Measurements from ENCODE around the gene COL6A2.
"Not testable (repeated sequence)": the region's sequence is repeated elsewhere in the genome, so short reads cannot be mapped to it uniquely, and the experiment has no call there.

Gene COL6A2

DNA sequence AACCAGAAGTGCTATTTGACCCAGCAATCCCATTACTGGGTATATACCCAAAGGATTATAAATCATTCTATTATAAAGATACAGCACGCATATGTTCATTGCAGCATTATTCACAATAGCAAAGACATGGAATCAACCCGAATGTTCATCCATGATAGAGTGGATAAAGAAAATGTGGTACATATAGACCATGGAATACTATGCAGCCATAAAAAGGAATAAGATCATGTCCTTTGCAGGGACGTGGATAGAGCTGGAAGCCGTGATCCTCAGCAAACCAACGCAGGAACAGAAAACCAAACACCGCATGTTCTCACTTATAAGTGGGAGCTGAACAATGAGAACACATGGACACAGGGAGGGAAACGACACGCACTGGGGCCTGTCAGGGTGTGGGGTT lies 21.2 kb upstream of the COL6A2 start:
- DNase-seq; in situ Hi-C loops (cut with MboI; ENCODE audit: low pct_unique_long_range_greater_than_20kb, low sequenced_read_pairs): not testable (repeated sequence)

DNA sequence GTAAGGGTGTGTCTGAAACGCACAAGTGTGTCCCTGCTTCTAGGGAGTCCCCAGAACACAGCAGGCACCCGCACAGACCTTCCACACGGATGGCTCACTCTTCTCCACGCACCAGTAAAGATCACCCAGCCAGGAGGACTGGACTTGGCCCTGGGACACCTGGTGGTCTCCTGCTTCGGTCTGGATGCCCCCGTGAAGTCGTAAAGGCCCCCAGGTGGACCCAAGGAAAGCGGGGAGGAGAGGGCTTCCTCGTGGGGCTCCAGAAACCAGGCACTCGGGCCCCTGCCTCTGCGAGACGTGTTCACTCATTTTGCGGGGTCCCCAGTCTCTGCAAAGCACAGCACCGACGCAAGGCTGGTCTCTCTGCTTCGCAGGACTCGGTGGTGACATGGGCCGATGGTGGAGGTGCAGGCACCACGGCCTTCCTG lies 20.2 kb upstream of the COL6A2 start:
- DNase-seq, result no peak
- in situ Hi-C loops (cut with MboI; ENCODE audit: low pct_unique_long_range_greater_than_20kb, low sequenced_read_pairs), result no loop called here

DNA sequence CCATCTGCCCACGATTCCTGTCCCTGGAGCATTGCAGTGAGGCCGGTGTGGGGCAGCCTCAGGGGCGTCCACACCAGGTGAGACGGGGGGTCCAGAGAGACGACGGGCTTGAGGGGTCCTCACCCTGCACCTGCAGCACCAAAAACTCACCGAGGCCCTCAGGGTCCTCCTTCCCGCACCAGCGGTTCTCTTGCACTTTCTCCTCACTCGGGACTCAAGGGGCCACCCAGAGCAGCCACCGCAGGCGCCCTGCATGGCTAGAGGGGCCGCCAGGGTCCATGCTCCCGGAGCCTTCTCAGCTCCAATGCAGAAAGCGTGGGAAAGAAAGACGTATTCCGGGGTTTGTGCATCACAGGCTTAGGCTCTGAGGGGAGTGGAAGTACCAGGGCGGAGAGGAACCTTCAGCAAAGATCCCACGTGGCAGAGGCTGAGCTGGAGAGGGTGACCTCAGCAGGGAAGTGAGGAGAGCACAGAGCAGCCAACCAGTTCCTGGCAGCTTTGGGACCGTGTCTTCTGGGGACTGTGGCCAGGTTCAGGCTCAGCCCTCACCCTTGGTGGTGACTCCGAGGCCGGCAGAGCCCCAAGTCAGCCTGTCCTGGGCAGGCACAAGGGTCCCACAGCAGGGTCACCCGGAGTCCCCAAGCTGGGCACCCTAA lies 19.5 kb upstream of the COL6A2 start:
- in situ Hi-C loops (cut with MboI; ENCODE audit: low pct_unique_long_range_greater_than_20kb, low sequenced_read_pairs), result no loop called here
- DNase-seq, result no peak

DNA sequence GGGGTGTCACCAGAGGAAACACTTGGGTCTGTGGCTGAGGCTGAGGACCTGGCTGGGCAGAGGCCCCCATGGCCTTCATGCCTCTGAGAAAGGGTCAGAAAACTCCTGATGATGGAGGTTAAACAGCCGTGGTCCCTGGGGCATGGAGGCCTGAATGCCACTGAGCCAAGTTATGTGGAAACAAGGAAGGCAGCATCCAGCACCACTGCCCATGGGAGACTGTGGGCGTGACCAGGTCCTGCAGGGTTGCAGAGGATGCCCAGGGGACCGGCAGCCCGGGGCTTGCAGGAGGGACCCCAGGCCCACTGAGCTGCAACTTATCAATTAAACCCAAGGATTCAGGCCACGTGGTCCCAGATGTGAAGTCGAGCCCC lies 18.9 kb upstream of the COL6A2 start:
- in situ Hi-C loops (cut with MboI; ENCODE audit: low pct_unique_long_range_greater_than_20kb, low sequenced_read_pairs), result no loop called here
- DNase-seq, result no peak

DNA sequence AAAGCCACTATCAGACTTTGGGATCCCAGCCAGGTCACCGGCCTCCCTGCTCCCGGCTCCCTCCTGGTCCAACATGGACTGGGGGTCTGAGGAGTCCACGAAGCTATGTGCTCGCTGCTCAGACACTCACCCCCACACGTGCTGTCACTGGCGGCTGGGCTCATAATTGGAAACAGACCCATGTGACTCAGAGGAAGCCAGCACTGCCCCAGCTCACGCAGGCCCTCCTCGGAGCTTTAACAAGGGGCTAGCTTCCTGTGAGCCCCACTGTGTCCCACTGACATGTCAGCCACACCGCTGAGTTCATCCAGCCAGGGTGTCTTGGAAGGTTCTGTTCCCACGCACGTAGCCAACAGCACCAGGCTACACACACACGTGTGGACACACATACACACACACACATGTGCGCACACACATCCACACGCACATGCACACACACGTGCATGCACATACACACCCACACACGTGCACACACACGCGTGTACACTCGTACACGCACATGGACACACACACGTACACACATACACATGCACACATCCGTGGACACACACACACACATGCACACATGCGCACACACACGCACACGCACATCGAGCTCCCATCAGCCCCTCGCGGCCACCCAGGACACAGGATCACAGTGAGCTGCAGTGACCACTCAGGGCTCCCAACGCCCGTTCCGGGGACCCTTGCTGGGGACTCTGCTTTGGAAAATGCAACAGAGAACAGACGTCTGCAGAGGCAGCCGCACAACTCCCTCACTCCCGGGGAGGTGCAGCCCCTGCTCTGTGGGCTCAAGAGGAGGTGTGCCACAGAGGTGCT lies 18.4 kb upstream of the COL6A2 start:
- in situ Hi-C loops (cut with MboI; ENCODE audit: low pct_unique_long_range_greater_than_20kb, low sequenced_read_pairs), result no loop called here
- DNase-seq, result no peak

DNA sequence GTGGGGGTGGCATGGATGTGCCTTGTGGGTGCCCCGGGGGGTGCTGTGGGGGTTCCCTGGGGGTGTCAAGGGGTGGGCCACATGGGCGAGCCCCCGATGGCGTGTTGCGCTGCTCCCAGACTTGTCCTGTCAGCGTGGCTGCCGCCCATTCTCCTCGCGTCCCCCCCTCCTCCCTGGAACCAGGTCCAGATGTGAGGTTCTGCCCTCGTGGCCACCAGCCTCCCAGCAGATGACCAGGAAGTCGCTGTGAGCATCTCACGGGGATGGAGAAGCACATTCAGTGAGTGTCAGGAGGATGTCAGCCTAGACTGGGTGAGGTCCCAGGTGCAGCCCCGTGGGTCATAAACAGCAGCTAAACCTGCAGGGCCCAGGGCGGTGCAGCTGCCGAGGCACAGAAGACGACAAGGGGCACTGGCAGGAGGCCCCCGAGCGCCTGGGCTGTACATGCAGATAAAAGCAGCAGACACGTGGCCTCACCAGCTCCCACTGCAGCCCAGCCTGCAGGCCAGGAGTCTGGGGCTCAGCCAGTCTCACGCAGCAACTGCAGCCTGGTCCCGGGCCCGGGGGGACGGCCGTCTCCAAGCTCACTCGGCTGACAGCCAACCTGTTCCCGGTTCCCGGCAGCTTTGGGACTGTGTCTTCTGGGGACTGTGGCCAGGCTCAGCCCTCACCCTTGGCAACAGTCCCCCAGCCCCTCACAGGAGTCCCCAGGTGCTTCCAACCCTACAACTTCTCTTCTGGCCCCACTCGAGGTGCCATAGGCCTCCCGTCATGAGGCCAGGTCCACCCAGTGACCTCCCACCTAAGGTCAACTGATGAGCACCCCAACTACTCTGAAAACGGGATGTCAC lies 17.5 kb upstream of the COL6A2 start:
- DNase-seq, result no peak
- in situ Hi-C loops (cut with MboI; ENCODE audit: low pct_unique_long_range_greater_than_20kb, low sequenced_read_pairs), result no loop called here

DNA sequence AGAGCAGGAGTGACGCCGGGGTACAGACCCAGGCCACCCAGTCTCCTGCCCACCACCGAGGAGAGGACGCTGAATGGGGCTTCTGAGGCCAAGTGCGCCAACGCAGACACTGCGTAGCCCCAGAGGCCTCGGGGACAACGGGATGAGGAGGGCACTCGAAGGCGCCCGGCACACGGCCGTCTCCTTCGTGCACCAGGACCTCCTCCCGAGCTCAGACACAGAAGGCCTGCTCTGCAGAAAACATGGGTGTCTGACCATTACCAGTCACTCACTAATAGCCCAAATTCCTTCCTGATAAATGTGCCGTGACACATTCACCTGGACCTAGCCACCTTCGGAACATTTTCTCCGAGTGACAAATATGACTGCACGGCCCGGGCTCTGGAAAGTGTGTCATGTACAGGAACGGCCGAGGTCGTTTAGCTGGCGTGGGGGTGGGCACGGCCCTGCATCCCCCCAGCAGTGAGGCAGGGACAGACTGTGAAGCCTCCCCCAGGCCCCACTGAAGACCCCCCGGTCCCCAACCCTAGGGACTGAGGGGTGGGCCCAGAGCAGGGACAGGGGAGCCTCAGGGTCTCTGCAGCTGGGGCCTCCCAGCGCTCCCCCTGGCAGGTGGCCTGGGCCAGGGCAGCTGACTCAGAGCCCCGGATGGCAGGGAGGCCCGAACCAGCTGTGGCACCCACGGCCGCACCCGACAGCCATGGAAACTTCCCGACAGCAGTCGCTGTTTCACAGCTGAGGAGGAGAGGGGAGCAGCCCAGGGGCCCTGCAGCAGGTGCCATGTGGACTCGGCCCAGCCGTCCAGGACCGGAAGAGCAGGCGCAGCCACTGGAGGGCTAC lies 16.7 kb upstream of the COL6A2 start:
- no peak for DNase-seq
- in situ Hi-C loops (cut with MboI; ENCODE audit: low pct_unique_long_range_greater_than_20kb, low sequenced_read_pairs), result no loop called here

DNA sequence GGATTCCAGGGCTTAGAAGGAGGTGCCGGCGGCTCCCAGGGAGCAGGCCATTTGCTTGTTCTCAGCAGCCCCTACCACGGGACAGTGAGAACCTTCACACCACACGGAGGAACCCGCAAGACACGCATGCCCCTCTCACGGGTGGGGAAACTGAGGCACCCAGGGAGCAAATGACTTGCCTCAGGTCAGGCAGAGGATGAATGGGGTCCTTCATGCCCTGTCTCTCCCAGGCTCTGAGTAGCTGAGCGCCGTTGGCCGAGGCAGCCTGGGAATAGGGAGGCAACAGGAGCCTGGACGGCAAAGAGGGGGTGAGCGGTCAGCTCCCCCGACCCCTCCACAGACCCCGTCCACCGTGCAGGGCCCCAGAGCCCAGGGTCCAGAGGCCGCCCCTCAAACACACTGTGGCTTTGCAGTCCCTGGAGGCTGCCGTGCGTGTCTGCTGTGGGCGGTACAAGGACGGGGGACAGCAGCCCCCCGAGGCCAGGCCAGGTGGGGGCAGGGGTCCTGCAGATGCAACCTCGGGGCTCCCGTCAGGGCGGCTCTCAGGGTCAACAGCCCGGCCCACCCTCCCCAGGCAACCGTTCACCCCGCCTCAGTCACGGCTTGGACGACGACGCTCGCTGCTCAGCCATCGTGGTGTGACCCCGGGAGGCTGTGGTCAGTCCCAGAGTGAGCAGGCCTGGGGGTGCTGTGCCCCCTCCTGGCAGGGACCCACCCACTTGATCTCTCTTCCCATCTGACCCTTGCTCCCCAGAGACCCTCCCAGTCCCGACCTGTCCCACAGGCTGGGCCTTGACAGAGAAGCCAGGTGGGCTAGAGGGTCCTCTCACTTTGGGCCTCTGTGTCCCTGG lies 15.8 kb upstream of the COL6A2 start:
- in situ Hi-C loops (cut with MboI; ENCODE audit: low pct_unique_long_range_greater_than_20kb, low sequenced_read_pairs), result no loop called here

DNA sequence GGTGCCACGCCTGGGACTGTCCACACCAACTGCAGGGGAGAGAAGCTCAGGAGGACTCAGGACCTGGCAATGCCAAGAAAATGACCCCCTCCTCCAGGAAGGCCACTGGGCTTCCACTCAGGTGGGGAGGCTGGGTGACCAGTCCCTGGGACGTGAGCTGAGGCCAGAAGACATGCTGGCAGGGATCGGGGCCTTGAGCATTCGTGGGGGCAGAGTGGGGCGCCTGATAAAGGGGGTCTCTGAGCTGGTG lies 15.3 kb upstream of the COL6A2 start:
- in situ Hi-C loops (cut with MboI; ENCODE audit: low pct_unique_long_range_greater_than_20kb, low sequenced_read_pairs), result no loop called here
- no peak for DNase-seq

More for the DNA sequence above, 15.8 kb upstream of the COL6A2 start:
- no peak for DNase-seq

DNA sequence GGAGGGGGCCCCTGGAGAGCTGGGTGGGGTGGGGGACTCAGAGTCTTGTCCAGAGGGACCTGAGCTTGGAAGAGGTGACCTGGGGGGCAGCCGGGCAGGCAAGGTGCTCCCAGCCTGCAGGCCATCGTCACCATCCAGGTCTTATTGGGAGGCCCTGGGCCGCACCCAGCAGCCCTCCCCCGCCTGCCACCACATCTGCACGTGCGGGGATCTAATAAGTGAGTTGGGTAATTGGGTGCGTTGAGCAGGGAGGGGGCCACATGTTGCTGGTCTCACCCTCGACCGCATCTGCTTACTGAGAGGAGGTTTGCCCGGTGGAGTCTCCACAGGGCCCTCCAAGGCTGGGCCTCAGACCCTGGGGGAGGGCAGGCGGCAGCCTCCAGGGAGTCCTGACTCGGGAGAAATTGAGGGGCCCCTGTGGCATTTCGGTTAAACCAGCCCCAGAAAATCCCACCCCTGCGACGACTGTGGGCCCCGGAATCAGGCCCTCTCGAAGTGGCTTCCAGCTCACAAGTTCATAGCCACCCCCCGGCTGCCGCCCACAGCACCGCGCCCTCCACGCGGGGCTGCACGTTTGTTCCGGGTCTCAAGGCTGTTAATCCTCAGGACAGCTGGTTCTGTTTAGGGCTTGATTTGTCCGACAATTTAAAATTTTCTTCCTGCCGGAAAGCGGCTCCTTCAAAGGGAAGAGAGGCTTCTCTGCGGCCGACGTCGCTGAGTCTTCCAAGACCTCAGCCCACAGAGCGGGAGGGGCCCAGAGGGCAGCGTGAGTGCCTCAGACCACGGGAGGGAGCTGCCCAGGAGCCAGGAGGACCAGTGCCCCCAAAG lies 14.7 kb upstream of the COL6A2 start:
- no peak for DNase-seq
- in situ Hi-C loops (cut with MboI; ENCODE audit: low pct_unique_long_range_greater_than_20kb, low sequenced_read_pairs), result no loop called here

DNA sequence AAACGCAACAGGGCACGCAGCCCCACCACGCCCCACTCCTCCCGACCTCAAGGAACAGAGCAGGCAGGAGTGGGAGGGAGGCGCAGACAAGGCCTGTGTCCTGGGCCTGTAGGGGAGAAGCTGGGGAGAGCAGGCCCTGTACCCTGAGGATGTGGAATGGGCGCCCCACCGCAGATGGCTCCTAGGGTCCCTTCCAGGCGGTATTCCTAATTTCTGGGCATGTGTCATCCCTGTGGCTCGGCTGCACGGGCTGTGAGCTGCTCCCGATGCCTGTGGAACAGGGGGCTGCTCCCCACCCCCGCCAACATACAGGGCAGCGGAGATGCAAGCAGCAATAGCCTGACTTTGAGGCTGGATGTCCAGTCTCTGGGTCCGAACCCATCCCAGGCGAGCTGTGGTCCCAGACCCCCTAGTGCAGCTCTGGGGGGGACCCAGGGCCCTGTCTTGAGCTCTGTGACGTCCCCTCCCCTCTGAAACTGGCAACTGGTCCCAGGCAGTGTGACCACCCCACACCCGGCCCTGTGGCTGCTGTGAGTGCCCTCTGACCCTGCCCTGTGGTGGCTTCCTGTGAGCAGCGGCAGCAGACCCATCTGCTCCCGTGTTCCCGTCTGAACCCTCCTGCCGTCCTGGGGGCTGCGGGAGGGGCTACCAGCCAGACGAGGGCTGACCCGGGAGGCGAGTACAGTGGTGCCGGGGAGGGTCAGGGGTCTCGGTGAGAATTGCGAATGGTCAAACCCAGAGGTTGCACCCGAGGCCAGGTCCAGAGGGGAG lies 13.9 kb upstream of the COL6A2 start:
- DNase-seq, result no peak
- in situ Hi-C loops (cut with MboI; ENCODE audit: low pct_unique_long_range_greater_than_20kb, low sequenced_read_pairs), result no loop called here

DNA sequence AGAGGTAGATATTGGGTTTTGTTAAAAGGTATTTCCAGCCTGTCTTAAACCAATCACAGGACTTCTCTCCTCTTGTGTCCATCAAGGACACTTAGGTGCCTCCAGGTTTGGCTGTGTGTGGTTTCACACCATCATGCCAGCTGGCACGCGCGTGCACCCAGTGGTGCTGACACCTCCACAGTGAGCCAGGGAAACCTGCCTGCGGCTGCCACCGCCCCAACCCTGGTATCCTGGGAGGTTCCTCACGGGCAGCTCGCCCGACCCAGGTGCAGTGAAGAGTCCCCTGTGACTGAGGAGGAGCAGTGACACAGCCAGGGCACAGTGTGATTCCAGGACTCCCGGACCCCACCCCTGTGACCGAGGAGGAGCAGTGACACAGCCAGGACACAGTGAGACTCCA lies 13.2 kb upstream of the COL6A2 start:
- in situ Hi-C loops (cut with MboI; ENCODE audit: low pct_unique_long_range_greater_than_20kb, low sequenced_read_pairs), result no loop called here
- DNase-seq, result no peak

DNA sequence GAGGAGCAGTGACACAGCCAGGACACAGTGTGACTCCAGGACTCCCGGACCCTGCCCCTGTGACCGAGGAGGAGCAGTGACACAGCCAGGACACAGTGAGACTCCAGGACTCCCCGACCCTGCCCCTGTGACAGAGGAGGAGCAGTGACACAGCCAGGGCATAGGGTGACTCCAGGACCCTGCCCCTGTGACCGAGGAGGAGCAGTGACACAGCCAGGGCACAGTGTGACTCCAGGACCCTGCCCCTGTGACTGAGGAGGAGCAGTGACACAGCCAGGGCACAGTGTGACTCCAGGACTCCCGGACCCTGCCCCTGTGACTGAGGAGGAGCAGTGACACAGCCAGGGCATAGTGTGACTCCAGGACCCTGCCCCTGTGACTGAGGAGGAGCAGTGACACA lies 12.7 kb upstream of the COL6A2 start:
- in situ Hi-C loops (cut with MboI; ENCODE audit: low pct_unique_long_range_greater_than_20kb, low sequenced_read_pairs); DNase-seq: not testable (repeated sequence)

DNA sequence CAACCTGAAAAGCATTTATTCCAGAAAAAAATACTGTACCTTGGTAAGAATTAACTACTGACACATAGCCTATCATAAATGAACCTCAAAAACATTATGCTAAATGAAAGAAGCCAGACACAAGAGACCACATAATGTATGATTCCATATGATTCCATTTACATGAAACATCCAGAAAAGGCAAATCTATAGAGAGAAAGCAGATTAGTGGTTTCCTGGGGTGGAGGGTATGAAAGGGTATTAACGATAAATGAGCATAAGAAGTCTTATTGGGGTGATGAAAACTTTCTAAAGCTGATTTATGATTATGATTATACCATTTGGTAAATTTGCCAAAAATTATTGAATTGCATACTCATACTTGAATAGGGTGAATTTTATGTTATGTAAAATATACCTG lies 10.3 kb upstream of the COL6A2 start:
- no peak for DNase-seq
- in situ Hi-C loops (cut with MboI; ENCODE audit: low pct_unique_long_range_greater_than_20kb, low sequenced_read_pairs), result no loop called here

DNA sequence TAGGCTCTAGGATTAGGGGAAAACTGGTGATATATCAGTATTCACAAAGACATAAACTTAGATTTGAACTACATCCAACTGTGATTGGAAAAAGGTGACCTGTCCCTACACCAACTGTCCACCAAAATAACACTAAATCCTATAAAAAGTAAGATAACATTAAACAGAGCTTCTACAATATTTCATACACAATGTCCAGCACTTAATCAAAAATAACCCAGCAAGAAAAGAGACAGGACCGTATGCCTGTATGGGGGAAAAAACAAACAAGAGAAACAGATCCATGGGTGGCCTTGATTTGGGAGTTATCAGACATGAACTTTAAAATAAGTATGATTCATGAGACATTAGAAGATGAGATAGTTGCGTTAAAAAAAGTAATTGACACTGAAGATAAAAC lies 9.7 kb upstream of the COL6A2 start:
- no peak for DNase-seq
- in situ Hi-C loops (cut with MboI; ENCODE audit: low pct_unique_long_range_greater_than_20kb, low sequenced_read_pairs), result no loop called here

DNA sequence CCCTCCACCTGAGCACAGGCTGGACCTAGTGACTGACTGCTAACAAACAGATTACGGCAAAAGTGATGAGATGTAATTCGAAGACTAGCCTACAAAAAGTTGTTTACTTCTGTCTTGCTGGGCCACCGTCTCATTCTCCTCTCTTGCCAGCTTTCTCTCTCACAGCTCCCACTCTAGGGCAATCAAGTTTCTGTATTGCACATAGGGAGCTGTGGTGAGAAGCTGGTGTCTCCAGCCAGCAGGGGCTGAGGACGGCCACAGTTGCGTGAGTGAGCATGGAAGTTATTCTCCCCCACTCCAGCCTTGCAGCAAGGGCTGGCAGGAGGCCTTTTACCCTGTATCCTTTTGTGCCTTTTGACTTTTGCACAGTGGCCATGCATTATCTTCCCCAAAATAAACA lies 8.6 kb upstream of the COL6A2 start:
- DNase-seq, result no peak
- in situ Hi-C loops (cut with MboI; ENCODE audit: low pct_unique_long_range_greater_than_20kb, low sequenced_read_pairs), result no loop called here

DNA sequence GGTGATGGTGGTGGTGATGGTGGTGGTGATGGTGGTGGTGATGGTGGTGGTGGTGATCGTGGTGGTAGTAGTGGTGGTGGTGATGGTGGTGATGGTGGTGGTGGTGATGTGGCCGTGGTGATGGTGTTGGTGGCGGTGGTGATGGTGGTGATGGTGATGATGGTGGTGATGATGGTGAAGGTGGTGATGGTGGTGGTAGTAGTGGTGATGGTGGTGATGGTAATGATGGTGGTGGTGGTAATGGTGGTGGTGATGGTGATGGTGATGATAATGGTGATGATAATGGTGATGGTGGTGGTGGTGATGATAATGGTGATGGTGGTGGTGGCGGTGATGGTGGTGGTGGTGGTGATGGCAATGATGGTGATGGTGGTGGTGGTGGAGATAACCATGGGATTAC lies 6.8 kb upstream of the COL6A2 start:
- no peak for DNase-seq
- in situ Hi-C loops (cut with MboI; ENCODE audit: low pct_unique_long_range_greater_than_20kb, low sequenced_read_pairs), result no loop called here

Measured in KBM-7 (cell line).